ENCODE measurements around the gene COX7A2.

COX7A2 gene

GRCh38 chr6:75196081-75196687 lies 47.4 kb downstream of the COX7A2 start:
- DNase-seq: no peak

- DNase-seq: no peak
Observed at GRCh38 chr6:75188221-75188925, 55.2 kb downstream of the COX7A2 start.
